ENCODE results near the gene QSOX1. TPM values are rescaled to one million over a fixed set of nuclear protein-coding genes. Genes with fewer than 3 reads are reported as not detected.

QSOX1 gene
- total RNA-seq, 1 donor from 2014 or later, result 202 TPM

DNA sequence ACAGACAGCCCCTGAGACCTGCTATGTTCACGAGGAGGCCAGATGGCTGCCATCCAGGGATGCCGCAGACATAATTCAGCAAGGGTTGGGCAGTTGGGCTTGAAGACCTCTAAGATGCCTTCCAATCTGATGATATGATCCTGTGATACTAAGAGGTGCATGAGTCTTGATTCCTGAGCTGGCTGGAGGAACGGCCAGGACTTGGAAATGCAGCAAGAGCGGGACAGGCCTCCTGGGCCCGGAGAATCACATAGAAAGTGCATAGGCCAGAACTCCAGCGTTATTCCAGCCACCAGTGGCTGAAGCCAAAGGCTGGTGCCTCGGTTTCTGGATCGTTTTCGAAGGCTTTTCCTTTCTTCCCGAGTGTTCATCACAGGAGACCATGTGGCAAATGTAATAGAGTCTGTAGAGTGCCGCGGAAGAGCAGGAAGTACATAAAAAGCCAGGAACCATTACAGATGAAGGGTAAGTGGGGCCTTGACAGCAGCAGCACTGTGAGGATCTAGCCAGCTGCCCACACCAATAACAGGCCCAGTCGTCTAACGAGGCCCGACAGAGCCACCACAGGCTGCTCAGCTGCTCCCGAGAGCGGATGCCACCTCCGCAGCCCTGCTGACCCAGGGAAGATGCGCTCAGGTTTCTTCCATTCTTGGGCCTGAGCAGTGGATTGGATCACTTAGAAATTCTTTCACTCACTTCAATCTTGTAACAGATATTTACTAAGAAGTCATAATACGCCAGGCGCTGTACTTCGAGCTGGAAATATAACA, 61.4 kb downstream of the QSOX1 start:
- H3K36me3 ChIP-seq (ENCODE audit: control insufficient read depth, insufficient read depth, low read length), result no peaks in the 10 kb centered on the region
- H3K27me3 ChIP-seq (ENCODE audit: control insufficient read depth, insufficient read depth, low read length), result peaks cover 2% of the 10 kb centered on the region
- no peak for DNase-seq (ENCODE audit: low read depth)
- no peak overlapping the region for H3K4me3 ChIP-seq (ENCODE audit: low read depth, low read length)
- TF ChIP-seq, protein P1, sequence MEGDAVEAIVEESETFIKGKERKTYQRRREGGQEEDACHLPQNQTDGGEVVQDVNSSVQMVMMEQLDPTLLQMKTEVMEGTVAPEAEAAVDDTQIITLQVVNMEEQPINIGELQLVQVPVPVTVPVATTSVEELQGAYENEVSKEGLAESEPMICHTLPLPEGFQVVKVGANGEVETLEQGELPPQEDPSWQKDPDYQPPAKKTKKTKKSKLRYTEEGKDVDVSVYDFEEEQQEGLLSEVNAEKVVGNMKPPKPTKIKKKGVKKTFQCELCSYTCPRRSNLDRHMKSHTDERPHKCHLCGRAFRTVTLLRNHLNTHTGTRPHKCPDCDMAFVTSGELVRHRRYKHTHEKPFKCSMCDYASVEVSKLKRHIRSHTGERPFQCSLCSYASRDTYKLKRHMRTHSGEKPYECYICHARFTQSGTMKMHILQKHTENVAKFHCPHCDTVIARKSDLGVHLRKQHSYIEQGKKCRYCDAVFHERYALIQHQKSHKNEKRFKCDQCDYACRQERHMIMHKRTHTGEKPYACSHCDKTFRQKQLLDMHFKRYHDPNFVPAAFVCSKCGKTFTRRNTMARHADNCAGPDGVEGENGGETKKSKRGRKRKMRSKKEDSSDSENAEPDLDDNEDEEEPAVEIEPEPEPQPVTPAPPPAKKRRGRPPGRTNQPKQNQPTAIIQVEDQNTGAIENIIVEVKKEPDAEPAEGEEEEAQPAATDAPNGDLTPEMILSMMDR (IDR thresholded peaks at IDR 0.05; ENCODE audit: insufficient read depth, low read length, poor library complexity, severe bottlenecking), result no peak

DNA sequence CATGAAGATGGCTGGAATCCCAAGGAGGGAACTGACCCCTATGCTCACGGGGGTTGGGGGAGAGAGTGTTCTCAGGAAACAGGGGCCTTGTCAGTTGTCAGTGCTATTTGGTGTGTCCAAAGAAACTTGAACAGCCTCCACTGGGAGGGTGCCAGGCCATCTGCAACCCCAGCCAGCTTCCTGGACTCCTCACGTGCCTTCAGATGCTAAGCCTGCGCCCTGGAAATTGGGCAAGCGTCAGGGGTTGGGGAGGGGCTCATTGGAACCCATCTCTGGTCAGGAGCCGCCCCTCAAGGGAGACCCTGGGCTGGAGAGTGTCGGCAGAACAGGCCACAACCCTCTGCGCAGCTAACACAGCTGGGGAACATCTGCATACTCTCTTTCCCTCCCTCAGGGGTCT, 62.3 kb downstream of the QSOX1 start:
- Histone ChIP-seq H3K27me3 (ENCODE audit: control insufficient read depth, insufficient read depth, low read length) (peaks cover 2% of the 10 kb centered on the region), H3K4me3 (ENCODE audit: low read depth, low read length) (no peak overlapping the region), H3K36me3 (ENCODE audit: control insufficient read depth, insufficient read depth, low read length) (no peaks in the 10 kb centered on the region)
- TF ChIP-seq, protein P1 (IDR thresholded peaks at IDR 0.05; ENCODE audit: insufficient read depth, low read length, poor library complexity, severe bottlenecking), result no peak
- no peak for DNase-seq (ENCODE audit: low read depth)

GRCh38 chr1:180218806-180219765, 64.4 kb downstream of the QSOX1 start:
- TF ChIP-seq, protein P1 (IDR thresholded peaks at IDR 0.05; ENCODE audit: insufficient read depth, low read length, poor library complexity, severe bottlenecking), result no peak
- no peak overlapping the region for H3K4me3 ChIP-seq (ENCODE audit: low read depth, low read length)

GRCh38 chr1:180219776-180220175, 65.1 kb downstream of the QSOX1 start:
- H3K27me3 ChIP-seq (ENCODE audit: control insufficient read depth, insufficient read depth, low read length), result peaks cover 15% of the 10 kb centered on the region
- DNase-seq (ENCODE audit: low read depth), result no peak
- no peaks in the 10 kb centered on the region for H3K36me3 ChIP-seq (ENCODE audit: control insufficient read depth, insufficient read depth, low read length)
- no peak overlapping the region for H3K4me3 ChIP-seq (ENCODE audit: low read depth, low read length)
- TF ChIP-seq, protein P1 (IDR thresholded peaks at IDR 0.05; ENCODE audit: insufficient read depth, low read length, poor library complexity, severe bottlenecking), result no peak

More at GRCh38 chr1:180218806-180219765, 64.4 kb downstream of the QSOX1 start:
- DNase-seq (ENCODE audit: low read depth), result no peak
- H3K27me3 ChIP-seq (ENCODE audit: control insufficient read depth, insufficient read depth, low read length), result peaks cover 8% of the 10 kb centered on the region
- H3K36me3 ChIP-seq (ENCODE audit: control insufficient read depth, insufficient read depth, low read length), result no peaks in the 10 kb centered on the region

GRCh38 chr1:180221462-180221861, 66.8 kb downstream of the QSOX1 start:
- Histone ChIP-seq H3K27me3 (ENCODE audit: control insufficient read depth, insufficient read depth, low read length) (peaks cover 28% of the 10 kb centered on the region), H3K4me3 (ENCODE audit: low read depth, low read length) (no peak overlapping the region)

More at GRCh38 chr1:180221462-180221861, 66.8 kb downstream of the QSOX1 start:
- no peaks in the 10 kb centered on the region for H3K36me3 ChIP-seq (ENCODE audit: control insufficient read depth, insufficient read depth, low read length)
- no peak for DNase-seq (ENCODE audit: low read depth)
- TF ChIP-seq, protein P1 (IDR thresholded peaks at IDR 0.05; ENCODE audit: insufficient read depth, low read length, poor library complexity, severe bottlenecking), result no peak

Data from kidney epithelial cell (primary cell).